GM12874 (cell line): ENCODE results near the gene NGEF.

Source experiments
- TF ChIP-seq, protein P1 (sequence below): IDR thresholded peaks from 2 replicates; pipeline ENCODE4 v1.5.1; 2011; ENCODE audit warnings: low read depth, mild to moderate bottlenecking, control low read depth, low read length, moderate library complexity; ENCODE audit not compliant: insufficient read depth

The NGEF gene

DNA sequence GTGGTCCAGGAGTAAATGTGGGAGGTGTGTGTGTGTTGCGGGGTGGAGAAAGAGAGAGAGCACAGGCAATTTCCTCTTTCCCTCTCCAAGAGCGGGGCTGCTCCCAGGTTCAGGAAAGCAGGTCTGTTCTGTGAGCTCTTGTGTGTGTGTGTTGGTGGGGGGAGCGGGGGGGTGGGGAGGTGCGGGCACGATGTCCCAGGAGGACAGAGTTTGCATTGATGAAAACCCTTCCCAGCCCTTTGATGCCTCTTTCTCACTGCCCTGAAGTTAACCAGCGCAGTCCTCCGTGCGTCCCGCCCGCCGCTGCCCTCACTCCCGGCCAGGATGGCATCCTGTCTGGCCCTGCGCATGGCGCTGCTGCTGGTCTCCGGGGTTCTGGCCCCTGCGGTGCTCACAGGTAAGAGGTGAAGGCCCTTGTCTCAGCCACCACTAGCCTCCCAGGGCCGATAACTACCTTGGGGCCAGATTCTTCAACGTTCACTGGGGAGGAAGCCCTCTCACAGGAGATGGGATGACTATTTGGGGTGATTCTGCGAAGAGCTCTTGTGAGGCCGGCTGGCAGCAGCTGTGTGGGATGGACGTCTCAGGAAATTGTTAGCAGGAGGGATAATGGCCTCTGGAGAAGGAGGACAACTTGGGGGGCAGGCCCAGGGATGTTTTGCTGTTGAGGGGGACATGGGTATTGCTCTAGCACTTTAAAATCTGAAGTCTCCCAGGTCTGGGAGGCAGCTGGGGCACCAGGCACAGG, 142.9 kb downstream of the NGEF start, which contains the start of gene SNORC:
Gene SNORC, plus strand, starts transcription at position 247 of the 748 bp plus-strand sequence. Its CDS starts 78 bp downstream, at position 325.
- TF ChIP-seq, protein P1, sequence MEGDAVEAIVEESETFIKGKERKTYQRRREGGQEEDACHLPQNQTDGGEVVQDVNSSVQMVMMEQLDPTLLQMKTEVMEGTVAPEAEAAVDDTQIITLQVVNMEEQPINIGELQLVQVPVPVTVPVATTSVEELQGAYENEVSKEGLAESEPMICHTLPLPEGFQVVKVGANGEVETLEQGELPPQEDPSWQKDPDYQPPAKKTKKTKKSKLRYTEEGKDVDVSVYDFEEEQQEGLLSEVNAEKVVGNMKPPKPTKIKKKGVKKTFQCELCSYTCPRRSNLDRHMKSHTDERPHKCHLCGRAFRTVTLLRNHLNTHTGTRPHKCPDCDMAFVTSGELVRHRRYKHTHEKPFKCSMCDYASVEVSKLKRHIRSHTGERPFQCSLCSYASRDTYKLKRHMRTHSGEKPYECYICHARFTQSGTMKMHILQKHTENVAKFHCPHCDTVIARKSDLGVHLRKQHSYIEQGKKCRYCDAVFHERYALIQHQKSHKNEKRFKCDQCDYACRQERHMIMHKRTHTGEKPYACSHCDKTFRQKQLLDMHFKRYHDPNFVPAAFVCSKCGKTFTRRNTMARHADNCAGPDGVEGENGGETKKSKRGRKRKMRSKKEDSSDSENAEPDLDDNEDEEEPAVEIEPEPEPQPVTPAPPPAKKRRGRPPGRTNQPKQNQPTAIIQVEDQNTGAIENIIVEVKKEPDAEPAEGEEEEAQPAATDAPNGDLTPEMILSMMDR = no peak

DNA sequence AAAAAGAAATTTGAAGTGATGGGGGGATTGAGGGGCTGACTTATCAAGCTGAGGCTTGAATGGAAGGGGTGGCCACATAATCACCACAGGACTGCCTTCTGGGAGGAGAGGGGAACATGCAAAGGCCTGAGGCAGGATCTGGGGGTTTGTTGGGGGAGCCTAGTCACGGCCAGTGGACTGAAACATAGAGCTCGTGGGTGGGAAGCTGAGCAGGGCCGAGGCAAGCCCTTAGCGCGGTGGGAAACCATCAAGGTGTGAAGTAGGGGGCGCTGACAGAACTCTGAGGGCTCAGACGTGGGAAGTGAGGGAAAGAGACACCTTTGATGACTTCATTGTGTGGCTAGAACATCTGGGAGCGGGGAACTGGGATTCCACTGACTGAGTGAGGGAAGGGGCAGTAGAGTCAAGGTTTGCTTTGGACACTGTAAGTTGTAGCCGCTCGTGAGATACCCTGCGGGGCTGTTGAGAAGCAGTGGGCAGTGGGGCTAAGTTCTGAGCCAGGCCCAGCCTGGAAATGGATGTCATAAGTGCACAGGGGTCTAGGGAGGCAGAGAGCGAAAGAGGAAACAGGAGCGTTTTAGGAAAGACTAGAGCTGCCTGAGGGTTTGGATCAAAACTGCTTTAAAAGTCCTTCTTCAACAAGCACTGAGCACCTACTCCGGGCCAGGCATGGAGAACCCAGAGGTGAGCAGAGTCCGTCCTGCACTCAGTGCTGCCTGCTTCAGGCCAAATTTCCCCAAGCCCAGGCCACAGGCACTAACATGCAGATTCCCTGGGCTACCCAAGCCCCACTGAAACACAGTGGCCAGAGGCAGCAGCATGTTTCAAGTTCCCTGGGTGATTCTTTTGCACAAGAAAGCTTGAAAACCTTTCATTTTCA, 143.7 kb downstream of the NGEF start:
- TF ChIP-seq, protein P1 = no peak

DNA sequence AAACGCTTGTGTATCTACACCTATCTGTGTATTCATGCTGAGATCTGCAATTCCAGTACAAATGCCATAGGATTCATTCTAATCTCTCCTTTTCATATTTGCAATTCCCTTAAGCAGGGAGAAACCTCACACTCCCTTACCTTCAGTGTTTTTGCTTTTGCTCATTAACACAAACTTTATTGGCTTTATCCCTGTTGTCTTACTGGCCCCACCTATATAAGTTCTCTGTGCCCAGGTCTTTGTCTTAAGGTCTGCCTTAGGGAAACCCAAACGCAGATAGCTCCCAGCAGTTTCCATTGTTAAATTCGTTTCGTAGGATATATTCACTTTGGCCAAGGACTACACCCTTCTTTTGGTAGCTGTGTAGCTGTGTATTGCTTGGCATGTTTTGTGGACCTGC, 147.0 kb downstream of the NGEF start:
- TF ChIP-seq, protein P1 = no peak

DNA sequence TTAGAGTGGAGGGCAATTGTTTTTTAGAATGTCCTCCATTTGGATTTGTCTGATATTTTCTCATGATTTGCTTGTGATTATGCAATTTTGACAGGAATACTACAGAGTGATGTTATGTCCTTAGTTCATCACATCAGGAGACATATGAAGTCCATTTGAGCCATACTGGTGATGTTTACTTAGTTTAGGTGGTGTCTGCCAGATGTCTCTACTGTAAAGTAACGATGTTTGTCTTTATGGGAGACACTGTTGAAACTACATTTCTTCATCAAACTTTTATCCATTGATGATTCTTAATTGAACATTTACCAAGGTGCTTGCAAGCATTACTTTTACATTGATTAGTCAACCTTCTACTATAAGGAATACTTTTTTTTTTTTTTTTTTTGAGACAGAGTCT, 147.9 kb downstream of the NGEF start:
- TF ChIP-seq, protein P1 = no peak

DNA sequence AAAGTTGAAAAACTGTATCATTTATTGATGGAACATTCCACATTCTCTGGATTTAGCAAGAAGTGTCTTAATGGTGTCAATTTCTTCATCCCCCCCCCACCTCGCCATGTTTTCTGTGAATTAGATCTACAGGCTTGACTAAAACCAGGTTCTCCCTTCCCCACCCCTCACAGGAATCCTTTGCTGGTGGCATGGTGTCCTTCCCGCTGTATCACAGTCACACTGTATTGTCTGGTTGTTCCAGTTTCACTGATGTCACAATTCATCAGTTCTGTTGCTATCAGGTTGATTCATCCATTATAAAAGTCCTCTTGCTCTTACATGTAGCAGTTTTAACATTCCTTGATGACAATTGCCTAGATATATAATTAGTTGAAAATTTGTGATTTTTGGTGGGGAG, 149.1 kb downstream of the NGEF start:
- TF ChIP-seq, protein P1 = no peak

DNA sequence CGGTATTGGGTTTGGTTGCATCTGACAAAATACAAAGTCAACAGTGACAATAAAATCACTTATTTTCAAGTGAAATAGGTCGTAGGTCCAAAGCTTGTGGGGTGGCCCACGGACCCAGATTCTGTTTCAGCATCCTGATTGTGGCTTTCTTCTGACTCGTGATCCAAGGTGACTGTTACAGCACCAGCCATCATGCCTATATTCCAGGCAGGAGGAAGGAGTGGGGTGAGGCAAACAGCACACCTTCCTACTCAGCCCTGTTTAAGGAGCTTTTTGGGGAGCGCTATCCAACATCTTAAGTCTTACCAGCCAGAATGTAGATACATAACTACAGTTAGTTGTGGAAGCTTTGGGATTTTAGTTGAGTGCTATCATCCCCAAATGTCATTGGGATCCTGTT, 151.7 kb downstream of the NGEF start:
- TF ChIP-seq, protein P1 = no peak

DNA sequence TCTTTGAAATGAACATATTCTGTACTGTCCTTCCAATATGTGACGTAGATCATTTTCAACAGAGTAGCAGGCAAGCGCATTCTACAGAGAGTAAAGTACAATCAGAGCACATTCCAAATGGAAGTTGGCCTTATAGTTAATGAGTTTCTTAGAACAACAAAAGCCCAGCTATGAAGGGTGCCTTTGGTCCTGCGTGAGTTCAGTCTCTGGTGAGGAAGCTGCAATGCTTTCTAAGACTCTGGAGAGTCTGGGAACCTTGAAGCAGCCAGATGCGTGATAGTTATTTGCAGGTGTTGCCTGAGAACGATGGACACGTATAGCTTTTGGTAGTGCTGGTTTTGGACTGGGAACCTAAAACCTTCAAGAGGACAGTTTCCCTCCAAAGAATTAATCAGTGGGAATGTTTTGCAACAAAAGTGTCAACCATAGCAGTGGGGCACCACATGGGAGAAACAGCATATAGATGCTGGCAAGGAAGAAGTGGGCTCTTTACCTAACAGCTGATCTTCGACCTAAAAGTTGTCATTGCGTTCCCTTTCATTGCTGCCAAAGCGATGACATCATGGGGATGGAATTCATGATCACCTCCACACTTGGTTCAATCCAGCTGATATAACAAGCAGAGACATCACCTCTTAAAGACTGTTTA, 152.3 kb downstream of the NGEF start:
- TF ChIP-seq, protein P1 = no peak
